Measurements from ENCODE around the gene SALL3.
"Not testable (repeated sequence)": the region's sequence is repeated elsewhere in the genome, so short reads cannot be mapped to it uniquely, and the experiment has no call there.

SALL3 gene

DNA sequence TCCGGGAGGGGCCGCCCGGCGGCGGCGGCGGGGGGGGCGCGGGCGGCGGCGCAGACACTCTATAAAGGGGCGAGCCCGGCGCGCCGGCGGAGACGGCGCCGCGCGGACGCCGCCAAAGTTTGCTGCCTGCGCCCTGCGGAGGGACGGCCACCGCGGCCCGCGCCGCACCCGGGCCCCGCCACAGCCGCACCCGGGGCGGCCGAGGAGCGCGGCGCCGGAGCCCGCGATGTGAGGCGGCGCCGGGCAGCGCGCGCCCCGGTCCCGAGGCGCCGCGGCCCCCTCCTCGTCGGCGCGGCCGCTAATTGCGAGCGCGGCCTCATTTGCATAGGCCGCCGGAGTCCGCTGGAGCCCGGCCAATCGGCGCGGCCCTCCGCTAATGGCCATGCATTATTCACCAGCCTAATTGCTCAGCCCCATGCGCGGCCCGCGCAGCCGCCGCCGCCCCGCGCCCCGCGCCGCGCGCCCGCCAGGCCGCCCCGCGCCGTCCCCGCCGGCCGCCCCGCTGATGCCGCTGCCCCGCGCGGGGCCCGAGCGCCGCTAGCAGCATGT, at the start of gene SALL3:
Gene SALL3 (plus strand): TSS at position 89 of the 549 bp plus-strand sequence. CDS start 457 bp downstream, at position 546.
- no peak within 1 kb of the TSS for H3K27ac Mint-ChIP-seq
- H3K9me3 Mint-ChIP-seq = peaks cover 6% of the 10 kb centered on the region
- no peak within 1 kb of the TSS for H3K4me3 Mint-ChIP-seq

DNA sequence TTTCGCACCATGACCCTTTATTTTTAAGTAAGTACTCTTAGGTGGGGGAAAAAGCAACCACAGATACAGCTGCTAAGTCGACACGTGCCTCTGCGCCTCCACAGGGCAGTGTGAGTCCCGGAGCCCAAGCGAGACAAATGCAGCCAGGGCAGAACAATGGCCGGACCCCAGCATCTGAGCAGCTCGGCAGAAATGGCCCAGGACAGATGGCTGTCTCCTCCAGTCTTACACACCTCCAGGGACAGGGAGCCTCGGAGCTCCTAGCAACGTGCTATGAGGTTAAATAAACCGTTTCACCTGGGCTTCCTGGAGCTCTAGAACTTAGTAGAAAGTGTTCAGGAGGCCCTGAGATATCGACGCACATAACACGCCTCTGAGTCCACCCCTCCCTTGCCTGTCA, 47.3 kb upstream of the SALL3 start:
- H3K27me3 Mint-ChIP-seq (ENCODE audit: low read depth) = peaks cover 3% of the 10 kb centered on the region
- H3K27ac Mint-ChIP-seq = no peak overlapping the region
- no peaks in the 10 kb centered on the region for H3K4me1 Mint-ChIP-seq (ENCODE audit: low read depth)
- H3K36me3 Mint-ChIP-seq (ENCODE audit: low read depth) = no peaks in the 10 kb centered on the region
- no peak overlapping the region for H3K4me3 Mint-ChIP-seq
- no peaks in the 10 kb centered on the region for H3K9me3 Mint-ChIP-seq

More for the DNA sequence above, at the start of gene SALL3:
- peaks cover 7% of the 10 kb centered on the region for H3K36me3 Mint-ChIP-seq (ENCODE audit: low read depth)
- H3K27me3 Mint-ChIP-seq (ENCODE audit: low read depth) = peaks cover 75% of the 10 kb centered on the region
- H3K4me1 Mint-ChIP-seq (ENCODE audit: low read depth) = peaks cover 6% of the 10 kb centered on the region

DNA sequence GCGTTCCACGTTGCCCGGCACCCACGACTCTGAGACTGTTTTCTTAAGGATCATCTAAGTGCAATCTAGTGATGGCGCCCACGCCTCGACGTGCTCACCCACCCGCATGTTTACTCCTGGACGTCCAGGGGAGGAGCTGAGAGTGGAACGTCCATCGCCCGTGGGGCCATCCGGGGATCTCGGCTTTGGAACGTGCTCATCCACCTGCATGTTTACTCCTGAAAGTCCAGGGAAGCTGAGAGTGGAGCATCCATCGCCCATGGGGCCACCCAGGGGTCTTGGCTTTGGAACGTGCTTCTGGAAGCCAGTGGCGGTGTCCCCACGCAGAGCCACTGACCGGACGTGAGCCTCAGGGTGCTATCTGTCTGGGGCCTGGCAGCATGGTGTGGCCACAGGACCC, 45.6 kb upstream of the SALL3 start:
- H3K27ac Mint-ChIP-seq = no peak overlapping the region
- H3K27me3 Mint-ChIP-seq (ENCODE audit: low read depth) = peaks cover 3% of the 10 kb centered on the region
- no peak overlapping the region for H3K4me3 Mint-ChIP-seq
- H3K4me1 Mint-ChIP-seq (ENCODE audit: low read depth) = no peaks in the 10 kb centered on the region
- H3K36me3 Mint-ChIP-seq (ENCODE audit: low read depth) = no peaks in the 10 kb centered on the region
- H3K9me3 Mint-ChIP-seq = no peaks in the 10 kb centered on the region

DNA sequence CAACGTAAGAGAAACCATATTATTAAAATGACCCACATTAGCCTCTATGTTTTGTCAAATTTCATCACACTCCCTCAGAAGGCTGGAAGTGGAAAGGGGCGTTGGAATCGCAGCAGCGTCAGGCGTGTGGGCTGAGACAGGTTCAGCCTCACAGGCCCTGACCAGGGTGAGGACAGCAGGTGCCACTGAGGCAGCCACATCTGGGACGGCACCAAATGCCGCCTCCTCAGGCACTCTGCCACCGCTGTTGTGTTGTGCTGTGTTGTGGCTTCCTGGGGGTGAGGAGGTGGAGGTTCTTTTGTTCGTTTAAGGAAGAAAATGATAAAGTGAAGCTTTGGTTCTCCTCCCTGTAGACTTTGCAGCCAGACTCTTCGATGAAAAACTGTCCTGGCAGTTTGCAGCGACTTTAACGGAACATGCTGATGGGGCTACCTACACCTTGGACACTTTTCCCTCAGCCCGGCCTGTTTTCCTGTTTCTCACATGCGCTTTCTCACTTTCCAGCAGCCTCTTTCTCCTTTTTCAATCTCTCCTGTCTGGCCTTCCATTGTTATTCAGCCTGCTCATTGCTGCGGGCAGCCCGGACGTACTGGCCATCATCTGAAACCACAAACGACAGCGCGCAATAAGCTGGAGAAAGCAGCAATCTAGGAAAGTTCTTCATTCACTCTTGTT, 44.9 kb upstream of the SALL3 start:
- H3K9me3 Mint-ChIP-seq = no peaks in the 10 kb centered on the region
- no peak overlapping the region for H3K27ac Mint-ChIP-seq
- H3K4me1 Mint-ChIP-seq (ENCODE audit: low read depth) = no peaks in the 10 kb centered on the region
- H3K27me3 Mint-ChIP-seq (ENCODE audit: low read depth) = peaks cover 3% of the 10 kb centered on the region
- no peak overlapping the region for H3K4me3 Mint-ChIP-seq
- no peaks in the 10 kb centered on the region for H3K36me3 Mint-ChIP-seq (ENCODE audit: low read depth)

DNA sequence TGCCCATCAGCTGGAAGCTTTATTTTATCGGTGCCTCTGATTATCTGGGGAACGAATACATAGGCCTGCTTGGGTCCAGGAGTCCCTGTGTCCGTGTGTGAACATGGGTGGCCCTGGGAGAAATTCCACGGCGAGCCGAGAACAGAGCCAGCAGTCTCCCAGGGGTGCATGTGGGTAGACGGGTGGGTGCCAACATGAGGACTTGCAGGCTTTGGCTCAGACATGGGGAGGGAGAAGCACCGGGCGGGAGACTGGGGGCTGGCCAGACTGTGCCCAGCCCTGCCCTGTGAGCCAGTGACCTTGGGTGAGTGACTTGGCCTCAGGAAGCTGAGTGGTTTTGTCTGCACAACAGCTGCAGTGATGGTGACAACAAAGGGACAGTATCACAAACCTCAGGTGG, 44.2 kb upstream of the SALL3 start:
- Mint-ChIP-seq H3K36me3 (ENCODE audit: low read depth) (no peaks in the 10 kb centered on the region), H3K9me3 (no peaks in the 10 kb centered on the region), H3K4me1 (ENCODE audit: low read depth) (no peaks in the 10 kb centered on the region), H3K27me3 (ENCODE audit: low read depth) (peaks cover 3% of the 10 kb centered on the region), H3K4me3 (no peak overlapping the region), H3K27ac (no peak overlapping the region)

DNA sequence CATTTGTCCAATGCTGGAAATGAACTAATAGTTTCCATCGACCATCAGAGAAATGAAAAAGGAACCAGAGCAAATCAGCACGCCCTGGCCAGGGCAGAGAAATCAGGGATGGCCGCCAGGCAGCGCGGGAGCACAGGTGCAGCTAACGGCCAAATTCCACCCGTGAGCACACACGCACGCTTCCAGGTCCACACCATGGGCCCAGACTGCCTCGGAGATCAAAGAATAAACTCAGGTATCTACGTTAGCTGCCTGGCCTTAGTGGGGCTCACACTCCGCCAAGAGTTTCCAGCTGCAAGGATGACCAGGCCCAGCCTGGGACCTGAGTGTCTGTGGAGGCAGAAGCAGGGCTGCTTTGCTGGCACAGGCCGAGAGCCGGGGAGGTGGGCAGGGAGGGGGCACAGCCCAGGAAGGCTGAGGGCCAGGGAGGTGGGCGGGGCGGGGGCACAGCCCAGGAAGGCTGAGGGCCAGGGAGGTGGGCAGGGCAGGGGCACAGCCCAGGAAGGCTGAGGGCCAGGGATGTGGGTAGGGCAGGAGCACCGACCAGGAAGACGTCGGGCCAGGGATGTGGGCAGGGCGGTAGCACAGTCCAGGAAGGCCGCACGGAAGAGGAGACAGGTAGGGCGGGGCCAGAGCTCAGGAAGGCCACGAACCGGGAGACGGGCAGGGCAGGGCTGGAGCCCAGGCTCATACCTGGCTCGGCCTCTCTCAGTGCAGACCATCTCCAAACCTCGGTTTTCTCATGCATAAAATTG, 43.2 kb upstream of the SALL3 start:
- Mint-ChIP-seq H3K27ac (no peak overlapping the region), H3K9me3 (no peaks in the 10 kb centered on the region), H3K4me3 (no peak overlapping the region), H3K36me3 (ENCODE audit: low read depth) (no peaks in the 10 kb centered on the region), H3K4me1 (ENCODE audit: low read depth) (no peaks in the 10 kb centered on the region), H3K27me3 (ENCODE audit: low read depth) (peaks cover 3% of the 10 kb centered on the region)

DNA sequence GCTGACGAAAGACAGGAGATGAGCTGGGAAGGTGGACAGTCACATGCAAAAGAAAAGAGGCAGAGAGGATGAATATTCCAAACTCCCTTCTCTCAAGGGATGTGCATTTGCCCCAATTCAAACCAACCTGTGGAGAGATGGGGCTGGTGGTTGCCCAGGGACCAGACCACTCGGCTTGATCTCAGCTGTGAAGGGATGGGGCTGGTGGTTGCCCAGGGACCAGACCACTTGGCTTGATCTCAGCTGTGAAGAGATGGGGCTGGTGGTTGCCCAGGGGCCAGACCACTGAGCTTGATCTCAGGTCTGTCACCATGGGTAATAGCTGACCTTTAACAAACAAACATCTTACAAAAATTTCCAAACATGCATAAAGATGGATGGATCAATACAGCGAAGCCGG, 42.5 kb upstream of the SALL3 start:
- H3K9me3 Mint-ChIP-seq = no peaks in the 10 kb centered on the region
- no peak overlapping the region for H3K27ac Mint-ChIP-seq
- H3K27me3 Mint-ChIP-seq (ENCODE audit: low read depth) = peaks cover 3% of the 10 kb centered on the region
- H3K36me3 Mint-ChIP-seq (ENCODE audit: low read depth) = no peaks in the 10 kb centered on the region
- no peak overlapping the region for H3K4me3 Mint-ChIP-seq
- no peaks in the 10 kb centered on the region for H3K4me1 Mint-ChIP-seq (ENCODE audit: low read depth)

DNA sequence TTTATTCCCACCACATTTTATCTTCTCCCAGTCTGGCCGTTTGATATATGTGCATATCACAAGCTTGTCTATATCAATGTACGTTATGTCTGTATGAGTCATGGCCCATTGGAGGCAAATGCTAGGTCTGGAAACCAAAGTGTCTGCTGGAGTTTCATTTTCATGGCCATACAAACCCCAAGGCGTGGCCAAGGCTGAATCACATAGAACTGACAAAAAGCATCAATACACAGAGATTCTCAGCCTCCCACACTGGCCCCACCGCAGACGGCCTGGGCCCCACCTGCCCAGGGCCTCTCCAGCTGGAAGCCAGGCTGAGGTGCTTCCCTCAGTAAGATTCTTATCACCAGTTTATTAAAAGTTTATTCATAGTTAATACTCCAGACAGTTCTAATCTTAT, 40.5 kb upstream of the SALL3 start:
- no peaks in the 10 kb centered on the region for H3K9me3 Mint-ChIP-seq
- peaks cover 3% of the 10 kb centered on the region for H3K27me3 Mint-ChIP-seq (ENCODE audit: low read depth)
- H3K36me3 Mint-ChIP-seq (ENCODE audit: low read depth) = no peaks in the 10 kb centered on the region
- H3K27ac Mint-ChIP-seq = no peak overlapping the region
- H3K4me3 Mint-ChIP-seq = no peak overlapping the region
- H3K4me1 Mint-ChIP-seq (ENCODE audit: low read depth) = no peaks in the 10 kb centered on the region

DNA sequence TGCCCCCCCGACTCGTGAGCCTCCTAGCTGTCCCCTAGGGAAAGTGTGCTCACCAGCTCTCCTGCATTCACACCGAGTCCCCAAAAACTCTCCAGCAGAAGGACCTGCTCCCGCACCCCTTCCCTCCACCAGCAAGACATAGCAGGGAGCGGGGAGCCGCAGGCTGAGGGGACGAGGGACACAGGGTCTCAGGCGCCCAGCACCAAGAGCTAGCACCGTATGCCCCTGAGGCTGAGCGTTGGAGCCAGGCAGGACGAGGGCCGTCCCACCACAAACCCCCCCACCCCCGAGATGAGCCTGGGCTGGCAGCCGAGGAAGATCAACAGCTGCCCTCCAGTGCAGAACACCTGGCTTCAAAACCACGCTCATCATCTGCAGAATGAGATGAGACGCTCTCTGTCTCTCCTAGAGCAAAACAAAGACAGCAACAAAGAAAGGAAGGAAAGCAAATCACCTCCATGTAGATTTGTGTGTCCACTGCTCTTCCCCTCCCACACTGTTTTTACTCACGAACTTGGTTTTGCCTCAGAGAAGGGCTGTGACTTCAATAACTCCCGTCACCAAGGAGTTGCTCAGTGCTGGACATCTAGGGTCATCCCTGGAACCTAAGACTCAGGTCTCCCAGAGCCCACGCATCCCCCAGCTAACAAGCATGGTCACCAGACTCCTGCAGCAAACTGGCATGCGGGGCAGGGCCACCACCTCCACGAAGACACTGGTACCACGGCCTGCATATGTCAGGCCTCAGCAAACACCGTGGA, 39.7 kb upstream of the SALL3 start:
- H3K27me3 Mint-ChIP-seq (ENCODE audit: low read depth) = peaks cover 2% of the 10 kb centered on the region
- no peaks in the 10 kb centered on the region for H3K4me1 Mint-ChIP-seq (ENCODE audit: low read depth)
- H3K36me3 Mint-ChIP-seq (ENCODE audit: low read depth) = no peaks in the 10 kb centered on the region
- H3K4me3 Mint-ChIP-seq = no peak overlapping the region
- H3K27ac Mint-ChIP-seq = no peak overlapping the region
- no peaks in the 10 kb centered on the region for H3K9me3 Mint-ChIP-seq

DNA sequence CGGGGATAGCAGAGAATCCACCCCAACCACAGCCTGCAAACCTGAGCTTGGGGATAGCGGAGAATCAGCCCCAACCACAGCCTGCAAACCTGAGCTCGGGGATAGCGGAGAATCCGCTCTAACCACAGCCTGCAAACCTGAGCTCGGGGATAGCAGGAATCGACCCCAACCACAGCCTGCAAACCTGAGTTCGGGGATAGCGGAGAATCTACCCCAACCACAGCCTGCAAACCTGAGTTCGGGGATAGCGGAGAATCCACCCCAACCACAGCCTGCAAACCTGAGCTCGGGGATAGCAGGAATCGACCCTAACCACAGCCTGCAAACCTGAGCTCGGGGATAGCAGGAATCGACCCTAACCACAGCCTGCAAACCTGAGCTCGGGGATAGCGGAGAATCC, 37.4 kb upstream of the SALL3 start:
- H3K27me3 Mint-ChIP-seq (ENCODE audit: low read depth); H3K36me3 Mint-ChIP-seq (ENCODE audit: low read depth); H3K4me3 Mint-ChIP-seq; H3K9me3 Mint-ChIP-seq; H3K4me1 Mint-ChIP-seq (ENCODE audit: low read depth); H3K27ac Mint-ChIP-seq: not testable (repeated sequence)

DNA sequence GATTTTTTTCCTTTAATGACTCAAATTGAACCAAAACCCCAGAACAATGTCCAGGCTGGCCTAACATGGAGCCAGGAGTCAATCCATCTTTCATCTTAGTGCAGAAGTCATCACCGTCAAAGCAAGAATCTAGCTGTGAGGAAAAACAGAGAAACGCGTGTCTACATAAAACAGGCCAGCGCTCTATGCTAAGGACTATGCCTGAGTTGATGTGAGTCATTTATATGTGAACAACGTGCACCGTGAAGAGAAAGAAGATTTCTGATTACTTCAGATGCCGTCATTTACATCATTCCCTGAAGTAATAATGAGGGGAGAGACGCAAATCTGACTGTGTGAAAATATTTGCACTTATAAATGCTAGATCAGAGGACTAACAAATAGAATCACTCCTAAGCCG, 34.0 kb upstream of the SALL3 start:
- no peaks in the 10 kb centered on the region for H3K36me3 Mint-ChIP-seq (ENCODE audit: low read depth)
- no peak overlapping the region for H3K4me3 Mint-ChIP-seq
- H3K4me1 Mint-ChIP-seq (ENCODE audit: low read depth) = no peaks in the 10 kb centered on the region
- peaks cover 5% of the 10 kb centered on the region for H3K27me3 Mint-ChIP-seq (ENCODE audit: low read depth)
- no peak overlapping the region for H3K27ac Mint-ChIP-seq
- H3K9me3 Mint-ChIP-seq = no peaks in the 10 kb centered on the region

DNA sequence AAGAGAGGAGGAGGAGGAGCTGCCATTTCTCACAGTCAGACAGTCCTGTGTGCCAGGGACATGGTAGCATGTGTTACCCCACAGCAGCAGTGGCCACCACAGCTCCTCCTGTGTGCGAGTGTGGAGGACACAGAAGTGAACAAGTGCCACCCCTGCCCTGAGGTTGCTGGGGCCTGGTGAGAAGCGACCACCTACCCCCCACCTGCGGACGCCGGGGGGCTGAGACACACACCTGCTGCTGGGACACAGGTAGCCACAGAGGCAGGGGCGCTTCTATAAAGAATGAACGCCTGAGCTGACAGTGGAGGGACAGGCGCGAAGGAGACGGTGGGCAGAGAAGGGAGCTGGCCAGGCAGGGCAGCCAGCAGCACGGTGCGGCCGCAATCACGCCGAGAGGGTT, 32.3 kb upstream of the SALL3 start:
- Mint-ChIP-seq H3K27ac (no peak overlapping the region), H3K9me3 (peaks cover 9% of the 10 kb centered on the region), H3K4me1 (ENCODE audit: low read depth) (no peaks in the 10 kb centered on the region), H3K4me3 (no peak overlapping the region), H3K27me3 (ENCODE audit: low read depth) (peaks cover 5% of the 10 kb centered on the region), H3K36me3 (ENCODE audit: low read depth) (no peaks in the 10 kb centered on the region)

DNA sequence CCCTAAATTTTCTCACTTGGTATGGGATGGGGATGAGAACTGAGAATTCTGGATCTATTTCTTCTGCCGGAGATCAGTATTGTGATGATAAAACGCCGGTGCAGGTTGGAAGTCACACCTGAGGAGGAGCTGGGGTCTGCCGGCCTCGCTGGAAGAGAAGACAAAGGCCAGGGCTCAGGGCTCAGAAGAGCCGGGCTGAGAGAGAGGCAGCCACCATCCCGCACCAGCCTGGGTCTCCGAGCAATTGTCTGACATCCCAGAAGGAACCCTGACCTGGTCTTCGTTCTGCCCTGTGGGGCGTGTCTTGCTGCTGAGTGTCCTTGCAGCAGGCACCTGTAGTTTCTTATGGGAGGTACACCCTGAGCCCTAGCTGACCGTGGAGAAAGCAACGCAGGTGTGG, 31.4 kb upstream of the SALL3 start:
- H3K36me3 Mint-ChIP-seq (ENCODE audit: low read depth) = no peaks in the 10 kb centered on the region
- peaks cover 5% of the 10 kb centered on the region for H3K27me3 Mint-ChIP-seq (ENCODE audit: low read depth)
- H3K4me1 Mint-ChIP-seq (ENCODE audit: low read depth) = no peaks in the 10 kb centered on the region
- H3K4me3 Mint-ChIP-seq = no peak overlapping the region
- H3K27ac Mint-ChIP-seq = no peak overlapping the region
- H3K9me3 Mint-ChIP-seq = peaks cover 9% of the 10 kb centered on the region

DNA sequence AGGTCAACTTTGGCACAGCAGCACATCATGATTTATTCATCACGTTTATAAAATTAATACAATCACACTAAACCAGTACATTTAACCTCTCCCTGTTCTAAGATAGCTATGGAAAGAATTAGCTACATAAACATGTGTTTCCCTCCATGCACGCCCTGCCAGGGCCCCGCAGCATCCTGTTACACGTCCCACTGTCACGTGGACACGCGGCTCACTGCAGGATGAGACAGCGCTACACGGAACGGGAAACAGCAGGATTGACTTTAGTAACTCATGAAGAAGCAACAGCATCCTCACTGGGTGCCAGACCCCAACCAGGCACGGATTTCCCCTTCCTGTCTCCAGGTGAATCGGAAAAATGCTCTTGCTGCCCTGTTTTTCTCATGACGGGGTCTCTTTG, 30.9 kb upstream of the SALL3 start:
- Mint-ChIP-seq H3K4me1 (ENCODE audit: low read depth) (no peaks in the 10 kb centered on the region), H3K27ac (no peak overlapping the region), H3K4me3 (no peak overlapping the region), H3K27me3 (ENCODE audit: low read depth) (peaks cover 5% of the 10 kb centered on the region), H3K9me3 (peaks cover 12% of the 10 kb centered on the region), H3K36me3 (ENCODE audit: low read depth) (no peaks in the 10 kb centered on the region)

DNA sequence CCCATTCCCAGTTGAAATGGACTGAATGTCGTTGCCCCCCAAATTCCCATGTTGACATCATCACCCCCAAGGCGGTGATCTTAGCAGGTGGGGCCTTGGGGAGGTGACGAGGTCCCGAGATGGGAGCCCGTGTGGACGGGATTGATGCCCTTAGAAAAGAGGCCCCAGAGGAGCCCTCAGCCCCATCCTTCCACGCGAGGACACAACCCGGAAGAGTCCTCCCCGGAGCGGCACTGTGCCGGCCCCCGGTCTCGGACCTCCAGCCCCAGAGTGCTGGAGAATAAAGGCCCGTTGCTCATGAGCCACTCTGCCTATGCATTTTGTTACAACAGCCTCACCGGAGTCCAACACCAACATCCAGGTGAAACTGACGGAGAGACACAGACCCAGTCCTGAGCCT, 30.4 kb upstream of the SALL3 start:
- Mint-ChIP-seq H3K27ac (no peak overlapping the region), H3K4me3 (no peak overlapping the region), H3K36me3 (ENCODE audit: low read depth) (no peaks in the 10 kb centered on the region), H3K27me3 (ENCODE audit: low read depth) (peaks cover 5% of the 10 kb centered on the region), H3K4me1 (ENCODE audit: low read depth) (no peaks in the 10 kb centered on the region), H3K9me3 (peaks cover 13% of the 10 kb centered on the region)
